Measurements from ENCODE around the gene CAMK2G. TPM values are rescaled to one million over a fixed set of nuclear protein-coding genes. Genes with fewer than 3 reads are reported as not detected.

Gene CAMK2G
- total and polyA plus RNA-seq, 2 experiments from 2014 or later, result 30.6 to 34.1 TPM

DNA sequence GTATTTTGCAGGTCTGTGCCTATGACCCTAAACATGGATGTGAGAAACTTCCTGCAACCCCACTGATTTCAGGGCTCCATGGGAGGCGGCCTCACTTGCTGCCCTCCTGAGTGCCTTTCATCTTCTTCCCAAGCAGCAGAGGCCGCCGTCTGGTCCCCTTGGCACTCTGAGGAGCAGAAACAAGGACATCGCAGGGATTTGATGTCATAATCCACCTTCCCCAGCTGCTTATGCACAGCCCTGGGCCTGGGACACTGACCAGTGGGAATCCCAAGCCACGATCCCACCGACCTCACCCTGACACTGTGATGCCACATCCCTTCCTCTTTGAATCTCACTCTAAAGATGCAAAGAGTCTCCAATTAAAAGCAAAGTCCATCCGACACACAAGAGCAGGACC is 7.7 kb downstream of the CAMK2G start:
- Histone ChIP-seq H3K9me2 (ENCODE audit: insufficient read depth) (no peaks in the 10 kb centered on the region), H3K27ac (ENCODE audit: low read depth) (peak overlapping the region; percentile 89; the same call in 1 of the 2 replicates), H3F3A (replicated peaks; ENCODE audit: low read depth) (0 out of 2 replicates have a peak, but pooled peaks cover 14% of the 10 kb centered on the region), H3K79me2 (replicated peaks; ENCODE audit: insufficient read depth) (peaks cover 73% of the 10 kb centered on the region), H3K36me3 (ENCODE audit: insufficient read depth) (no peaks in the 10 kb centered on the region), H3K4me2 (no peak overlapping the region), H3K27me3 (ENCODE audit: insufficient read depth) (no peaks in the 10 kb centered on the region), H2AFZ (no peak overlapping the region), H3K4me3 (no peak overlapping the region), H4K20me1 (replicated peaks; ENCODE audit: insufficient read depth) (peaks cover 18% of the 10 kb centered on the region; the same call in 1 of the 2 replicates), H3K4me1 (ENCODE audit: insufficient read depth) (peaks cover 15% of the 10 kb centered on the region; the same call in 1 of the 2 replicates)
- Mint-ChIP-seq H3K27ac (0 out of 2 replicates have a peak overlapping the region, but pooled peaks have one; percentile 58), H3K4me3 (no peak overlapping the region), H3K9me3 (no peaks in the 10 kb centered on the region), H3K4me1 (peaks cover 36% of the 10 kb centered on the region), H3K27me3 (ENCODE audit: insufficient read depth, low read depth, poor library complexity) (peaks cover 13% of the 10 kb centered on the region), H3K36me3 (ENCODE audit: low read depth) (peaks cover 42% of the 10 kb centered on the region)
- TF ChIP-seq, protein P1, sequence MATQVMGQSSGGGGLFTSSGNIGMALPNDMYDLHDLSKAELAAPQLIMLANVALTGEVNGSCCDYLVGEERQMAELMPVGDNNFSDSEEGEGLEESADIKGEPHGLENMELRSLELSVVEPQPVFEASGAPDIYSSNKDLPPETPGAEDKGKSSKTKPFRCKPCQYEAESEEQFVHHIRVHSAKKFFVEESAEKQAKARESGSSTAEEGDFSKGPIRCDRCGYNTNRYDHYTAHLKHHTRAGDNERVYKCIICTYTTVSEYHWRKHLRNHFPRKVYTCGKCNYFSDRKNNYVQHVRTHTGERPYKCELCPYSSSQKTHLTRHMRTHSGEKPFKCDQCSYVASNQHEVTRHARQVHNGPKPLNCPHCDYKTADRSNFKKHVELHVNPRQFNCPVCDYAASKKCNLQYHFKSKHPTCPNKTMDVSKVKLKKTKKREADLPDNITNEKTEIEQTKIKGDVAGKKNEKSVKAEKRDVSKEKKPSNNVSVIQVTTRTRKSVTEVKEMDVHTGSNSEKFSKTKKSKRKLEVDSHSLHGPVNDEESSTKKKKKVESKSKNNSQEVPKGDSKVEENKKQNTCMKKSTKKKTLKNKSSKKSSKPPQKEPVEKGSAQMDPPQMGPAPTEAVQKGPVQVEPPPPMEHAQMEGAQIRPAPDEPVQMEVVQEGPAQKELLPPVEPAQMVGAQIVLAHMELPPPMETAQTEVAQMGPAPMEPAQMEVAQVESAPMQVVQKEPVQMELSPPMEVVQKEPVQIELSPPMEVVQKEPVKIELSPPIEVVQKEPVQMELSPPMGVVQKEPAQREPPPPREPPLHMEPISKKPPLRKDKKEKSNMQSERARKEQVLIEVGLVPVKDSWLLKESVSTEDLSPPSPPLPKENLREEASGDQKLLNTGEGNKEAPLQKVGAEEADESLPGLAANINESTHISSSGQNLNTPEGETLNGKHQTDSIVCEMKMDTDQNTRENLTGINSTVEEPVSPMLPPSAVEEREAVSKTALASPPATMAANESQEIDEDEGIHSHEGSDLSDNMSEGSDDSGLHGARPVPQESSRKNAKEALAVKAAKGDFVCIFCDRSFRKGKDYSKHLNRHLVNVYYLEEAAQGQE (IDR thresholded peaks at IDR 0.05; ENCODE audit: unreplicated experiment), result no peak
- TF ChIP-seq POLR2AphosphoS5 (IDR thresholded peaks at IDR 0.05; ENCODE audit: low read depth) (no peak), JUNB (IDR thresholded peaks at IDR 0.05; ENCODE audit: unreplicated experiment) (no peak), EZH2phosphoT487 (IDR thresholded peaks at IDR 0.05; ENCODE audit: unreplicated experiment) (no peak), EZH2 (IDR thresholded peaks at IDR 0.05; ENCODE audit: low read depth, unreplicated experiment) (no peak), STAT1 (IDR thresholded peaks at IDR 0.05; ENCODE audit: unreplicated experiment) (no peak), ZNF331 (CRISPR knock-in tag; IDR thresholded peaks at IDR 0.05; ENCODE audit: low read depth) (no peak), CREB1 (CRISPR knock-in tag; IDR thresholded peaks at IDR 0.05; ENCODE audit: low read depth) (no peak)
- TF ChIP-seq, protein P2, sequence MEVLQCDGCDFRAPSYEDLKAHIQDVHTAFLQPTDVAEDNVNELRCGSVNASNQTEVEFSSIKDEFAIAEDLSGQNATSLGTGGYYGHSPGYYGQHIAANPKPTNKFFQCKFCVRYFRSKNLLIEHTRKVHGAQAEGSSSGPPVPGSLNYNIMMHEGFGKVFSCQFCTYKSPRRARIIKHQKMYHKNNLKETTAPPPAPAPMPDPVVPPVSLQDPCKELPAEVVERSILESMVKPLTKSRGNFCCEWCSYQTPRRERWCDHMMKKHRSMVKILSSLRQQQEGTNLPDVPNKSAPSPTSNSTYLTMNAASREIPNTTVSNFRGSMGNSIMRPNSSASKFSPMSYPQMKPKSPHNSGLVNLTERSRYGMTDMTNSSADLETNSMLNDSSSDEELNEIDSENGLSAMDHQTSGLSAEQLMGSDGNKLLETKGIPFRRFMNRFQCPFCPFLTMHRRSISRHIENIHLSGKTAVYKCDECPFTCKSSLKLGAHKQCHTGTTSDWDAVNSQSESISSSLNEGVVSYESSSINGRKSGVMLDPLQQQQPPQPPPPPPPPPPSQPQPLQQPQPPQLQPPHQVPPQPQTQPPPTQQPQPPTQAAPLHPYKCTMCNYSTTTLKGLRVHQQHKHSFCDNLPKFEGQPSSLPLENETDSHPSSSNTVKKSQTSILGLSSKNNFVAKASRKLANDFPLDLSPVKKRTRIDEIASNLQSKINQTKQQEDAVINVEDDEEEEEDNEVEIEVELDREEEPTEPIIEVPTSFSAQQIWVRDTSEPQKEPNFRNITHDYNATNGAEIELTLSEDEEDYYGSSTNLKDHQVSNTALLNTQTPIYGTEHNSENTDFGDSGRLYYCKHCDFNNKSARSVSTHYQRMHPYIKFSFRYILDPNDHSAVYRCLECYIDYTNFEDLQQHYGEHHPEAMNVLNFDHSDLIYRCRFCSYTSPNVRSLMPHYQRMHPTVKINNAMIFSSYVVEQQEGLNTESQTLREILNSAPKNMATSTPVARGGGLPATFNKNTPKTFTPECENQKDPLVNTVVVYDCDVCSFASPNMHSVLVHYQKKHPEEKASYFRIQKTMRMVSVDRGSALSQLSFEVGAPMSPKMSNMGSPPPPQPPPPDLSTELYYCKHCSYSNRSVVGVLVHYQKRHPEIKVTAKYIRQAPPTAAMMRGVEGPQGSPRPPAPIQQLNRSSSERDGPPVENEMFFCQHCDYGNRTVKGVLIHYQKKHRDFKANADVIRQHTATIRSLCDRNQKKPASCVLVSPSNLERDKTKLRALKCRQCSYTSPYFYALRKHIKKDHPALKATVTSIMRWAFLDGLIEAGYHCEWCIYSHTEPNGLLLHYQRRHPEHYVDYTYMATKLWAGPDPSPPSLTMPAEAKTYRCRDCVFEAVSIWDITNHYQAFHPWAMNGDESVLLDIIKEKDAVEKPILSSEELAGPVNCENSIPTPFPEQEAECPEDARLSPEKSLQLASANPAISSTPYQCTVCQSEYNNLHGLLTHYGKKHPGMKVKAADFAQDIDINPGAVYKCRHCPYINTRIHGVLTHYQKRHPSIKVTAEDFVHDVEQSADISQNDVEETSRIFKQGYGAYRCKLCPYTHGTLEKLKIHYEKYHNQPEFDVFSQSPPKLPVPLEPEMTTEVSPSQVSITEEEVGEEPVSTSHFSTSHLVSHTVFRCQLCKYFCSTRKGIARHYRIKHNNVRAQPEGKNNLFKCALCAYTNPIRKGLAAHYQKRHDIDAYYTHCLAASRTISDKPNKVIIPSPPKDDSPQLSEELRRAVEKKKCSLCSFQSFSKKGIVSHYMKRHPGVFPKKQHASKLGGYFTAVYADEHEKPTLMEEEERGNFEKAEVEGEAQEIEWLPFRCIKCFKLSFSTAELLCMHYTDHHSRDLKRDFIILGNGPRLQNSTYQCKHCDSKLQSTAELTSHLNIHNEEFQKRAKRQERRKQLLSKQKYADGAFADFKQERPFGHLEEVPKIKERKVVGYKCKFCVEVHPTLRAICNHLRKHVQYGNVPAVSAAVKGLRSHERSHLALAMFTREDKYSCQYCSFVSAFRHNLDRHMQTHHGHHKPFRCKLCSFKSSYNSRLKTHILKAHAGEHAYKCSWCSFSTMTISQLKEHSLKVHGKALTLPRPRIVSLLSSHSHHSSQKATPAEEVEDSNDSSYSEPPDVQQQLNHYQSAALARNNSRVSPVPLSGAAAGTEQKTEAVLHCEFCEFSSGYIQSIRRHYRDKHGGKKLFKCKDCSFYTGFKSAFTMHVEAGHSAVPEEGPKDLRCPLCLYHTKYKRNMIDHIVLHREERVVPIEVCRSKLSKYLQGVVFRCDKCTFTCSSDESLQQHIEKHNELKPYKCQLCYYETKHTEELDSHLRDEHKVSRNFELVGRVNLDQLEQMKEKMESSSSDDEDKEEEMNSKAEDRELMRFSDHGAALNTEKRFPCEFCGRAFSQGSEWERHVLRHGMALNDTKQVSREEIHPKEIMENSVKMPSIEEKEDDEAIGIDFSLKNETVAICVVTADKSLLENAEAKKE (CRISPR knock-in tag; IDR thresholded peaks at IDR 0.05), result no peak
- TF ChIP-seq, protein P3, sequence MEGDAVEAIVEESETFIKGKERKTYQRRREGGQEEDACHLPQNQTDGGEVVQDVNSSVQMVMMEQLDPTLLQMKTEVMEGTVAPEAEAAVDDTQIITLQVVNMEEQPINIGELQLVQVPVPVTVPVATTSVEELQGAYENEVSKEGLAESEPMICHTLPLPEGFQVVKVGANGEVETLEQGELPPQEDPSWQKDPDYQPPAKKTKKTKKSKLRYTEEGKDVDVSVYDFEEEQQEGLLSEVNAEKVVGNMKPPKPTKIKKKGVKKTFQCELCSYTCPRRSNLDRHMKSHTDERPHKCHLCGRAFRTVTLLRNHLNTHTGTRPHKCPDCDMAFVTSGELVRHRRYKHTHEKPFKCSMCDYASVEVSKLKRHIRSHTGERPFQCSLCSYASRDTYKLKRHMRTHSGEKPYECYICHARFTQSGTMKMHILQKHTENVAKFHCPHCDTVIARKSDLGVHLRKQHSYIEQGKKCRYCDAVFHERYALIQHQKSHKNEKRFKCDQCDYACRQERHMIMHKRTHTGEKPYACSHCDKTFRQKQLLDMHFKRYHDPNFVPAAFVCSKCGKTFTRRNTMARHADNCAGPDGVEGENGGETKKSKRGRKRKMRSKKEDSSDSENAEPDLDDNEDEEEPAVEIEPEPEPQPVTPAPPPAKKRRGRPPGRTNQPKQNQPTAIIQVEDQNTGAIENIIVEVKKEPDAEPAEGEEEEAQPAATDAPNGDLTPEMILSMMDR (conservative IDR thresholded peaks at IDR 0.05; ENCODE audit: low read depth in 2 of 2), result no peak
- TF ChIP-seq, protein P4, sequence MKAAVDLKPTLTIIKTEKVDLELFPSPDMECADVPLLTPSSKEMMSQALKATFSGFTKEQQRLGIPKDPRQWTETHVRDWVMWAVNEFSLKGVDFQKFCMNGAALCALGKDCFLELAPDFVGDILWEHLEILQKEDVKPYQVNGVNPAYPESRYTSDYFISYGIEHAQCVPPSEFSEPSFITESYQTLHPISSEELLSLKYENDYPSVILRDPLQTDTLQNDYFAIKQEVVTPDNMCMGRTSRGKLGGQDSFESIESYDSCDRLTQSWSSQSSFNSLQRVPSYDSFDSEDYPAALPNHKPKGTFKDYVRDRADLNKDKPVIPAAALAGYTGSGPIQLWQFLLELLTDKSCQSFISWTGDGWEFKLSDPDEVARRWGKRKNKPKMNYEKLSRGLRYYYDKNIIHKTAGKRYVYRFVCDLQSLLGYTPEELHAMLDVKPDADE (IDR thresholded peaks at IDR 0.05), result no peak
- DNase-seq (ENCODE audit: low spot score), result no peak
- no peak for ATAC-seq

Measured in GM23338 (cell line).